Stimulated activated CD4-positive, alpha-beta T cell treated with anti-CD3 and anti-CD28 coated beads, Interleukin-1b, Interleukin-23, amount 100 ng/mL, for 48 hours (primary cell): ENCODE results near the gene SLC1A2.
A peak's percentile ranks its signal among the peaks of the same experiment; 100 is the strongest.

Experiments used
- DNase-seq: peaks from one replicate; pipeline ENCODE4 v3.0.0-alpha.2; 2020

The SLC1A2 gene

GRCh38 chr11:35214792-35215193 is 204.6 kb downstream of the SLC1A2 start:
- peak; percentile 74 for DNase-seq

- no peak for DNase-seq
Observed at GRCh38 chr11:35214226-35214770, 205.1 kb downstream of the SLC1A2 start.

GRCh38 chr11:35211952-35212351 is 207.4 kb downstream of the SLC1A2 start:
- DNase-seq = no peak

GRCh38 chr11:35210876-35211546 is 208.3 kb downstream of the SLC1A2 start:
- no peak for DNase-seq

GRCh38 chr11:35208795-35209194 is 210.6 kb downstream of the SLC1A2 start:
- DNase-seq = no peak

GRCh38 chr11:35207471-35208403 is 211.6 kb downstream of the SLC1A2 start:
- DNase-seq = no peak

- DNase-seq = no peak
Observed at GRCh38 chr11:35206616-35207015, 212.7 kb downstream of the SLC1A2 start.

GRCh38 chr11:35204614-35205013 is 214.7 kb downstream of the SLC1A2 start:
- DNase-seq = no peak
